ENCODE data around the gene HEXD. TPM values are rescaled to one million over a fixed set of nuclear protein-coding genes. Genes with fewer than 3 reads are reported as not detected.
"Not testable (repeated sequence)": the region's sequence is repeated elsewhere in the genome, so short reads cannot be mapped to it uniquely, and the experiment has no call there.

Gene HEXD
- 10 to 100 TPM; 29.1 to 66.4 (median 47.3) TPM for total RNA-seq

- ATAC-seq (ENCODE audit: low FRiP score) = peak; percentile 95
- TF ChIP-seq CTCF (IDR thresholded peaks at IDR 0.05) = no peak
- no peak for DNase-seq (ENCODE audit: low spot score)
Observed at GRCh38 chr17:82418001-82418986, at the start of gene HEXD, which contains the start of gene OGFOD3. HEXD (plus strand) TSS chr17:82418347; CDS start chr17:82419800, 1,453 bp downstream. OGFOD3 (minus strand) TSS chr17:82418586; CDS start chr17:82418485, 101 bp downstream.

- no peak for ATAC-seq (ENCODE audit: low FRiP score)
- TF ChIP-seq CTCF (IDR thresholded peaks at IDR 0.05) = no peak
- no peak for DNase-seq (ENCODE audit: low spot score)
Observed at GRCh38 chr17:82369211-82369610, 48.9 kb upstream of the HEXD start.

- TF ChIP-seq CTCF (IDR thresholded peaks at IDR 0.05) = no peak
- no peak for ATAC-seq (ENCODE audit: low FRiP score)
- no peak for DNase-seq (ENCODE audit: low spot score)
Observed at GRCh38 chr17:82370471-82371332, 47.4 kb upstream of the HEXD start.

GRCh38 chr17:82371333-82372248 lies 46.6 kb upstream of the HEXD start, which contains the start of gene UTS2R:
UTS2R (plus strand) TSS chr17:82371765; CDS start chr17:82374325, 2,560 bp downstream.
- TF ChIP-seq CTCF (IDR thresholded peaks at IDR 0.05) = no peak
- no peak for ATAC-seq (ENCODE audit: low FRiP score)
- no peak for DNase-seq (ENCODE audit: low spot score)

- DNase-seq (ENCODE audit: low spot score) (no peak), ATAC-seq (ENCODE audit: low FRiP score) (no peak)
- TF ChIP-seq CTCF (IDR thresholded peaks at IDR 0.05) = no peak
Observed at GRCh38 chr17:82372249-82373071, 45.7 kb upstream of the HEXD start.

GRCh38 chr17:82373072-82373452 lies 45.1 kb upstream of the HEXD start:
- DNase-seq (ENCODE audit: low spot score); ATAC-seq (ENCODE audit: low FRiP score): not testable (repeated sequence)
